Fibroblast of pulmonary artery (primary cell): ENCODE measurements around the gene SPACDR.

ENCODE experiments used
- DNase-seq: peaks from one replicate; pipeline ENCODE4 v3.0.0-alpha.2; 2010; ENCODE audit warnings: low read depth
- H3K4me3 ChIP-seq: replicated peaks from 2 replicates; pipeline ENCODE4 v1.5.1; 2011; ENCODE audit warnings: low read depth, mild to moderate bottlenecking, control low read depth, low read length, moderate library complexity
- CTCF ChIP-seq: IDR thresholded peaks from 2 replicates; pipeline ENCODE4 v1.5.1; 2011; ENCODE audit warnings: mild to moderate bottlenecking, control low read depth, low read length, inconsistent platforms; ENCODE audit errors: missing control alignments

The SPACDR gene

GRCh38 chr7:100418930-100419659, 45.0 kb downstream of the SPACDR start:
- no peak for DNase-seq
- no peak overlapping the region for H3K4me3 ChIP-seq
- TF ChIP-seq CTCF, result no peak

- H3K4me3 ChIP-seq, result no peak overlapping the region
- TF ChIP-seq CTCF, result no peak
Observed at GRCh38 chr7:100415448-100415847, 48.6 kb downstream of the SPACDR start.

GRCh38 chr7:100413889-100414288, 50.2 kb downstream of the SPACDR start:
- no peak overlapping the region for H3K4me3 ChIP-seq
- no peak for DNase-seq
- no peak for TF ChIP-seq CTCF

More at GRCh38 chr7:100415448-100415847, 48.6 kb downstream of the SPACDR start:
- no peak for DNase-seq

- no peak overlapping the region for H3K4me3 ChIP-seq
- no peak for TF ChIP-seq CTCF
- DNase-seq, result no peak
Observed at GRCh38 chr7:100413346-100413745, 50.7 kb downstream of the SPACDR start.

- TF ChIP-seq CTCF, result no peak
- no peak for DNase-seq
- H3K4me3 ChIP-seq, result no peak overlapping the region
Observed at GRCh38 chr7:100411101-100411500, 53.0 kb downstream of the SPACDR start.

GRCh38 chr7:100407285-100408180, 56.5 kb downstream of the SPACDR start:
- DNase-seq, result peak; percentile 87
- peak; percentile 76 for TF ChIP-seq CTCF

More at GRCh38 chr7:100407285-100408180, 56.5 kb downstream of the SPACDR start:
- no peak overlapping the region for H3K4me3 ChIP-seq
